GM21825 (cell line): ENCODE data around the gene ODF2L.

Source experiments
- ATAC-seq: cut with Tn5 transposase; IDR thresholded peaks from one replicate; pipeline ENCODE4 v1.9.1; 2021; ENCODE audit warnings: mild to moderate bottlenecking, moderate library complexity; ENCODE audit not compliant: unreplicated experiment

The ODF2L gene

GRCh38 chr1:86395751-86396497 is at the start of gene ODF2L:
Gene ODF2L, minus strand, starts transcription at chr1:86396323. Its CDS starts 9,296 bp downstream, at chr1:86387027.
- ATAC-seq, result peak; percentile 100

- no peak for ATAC-seq
Observed at GRCh38 chr1:86445919-86446318, 49.8 kb upstream of the ODF2L start.

- no peak for ATAC-seq
Observed at GRCh38 chr1:86441997-86442396, 45.9 kb upstream of the ODF2L start.

GRCh38 chr1:86441581-86441980 is 45.5 kb upstream of the ODF2L start:
- ATAC-seq, result no peak

GRCh38 chr1:86436041-86436440 is 39.9 kb upstream of the ODF2L start:
- no peak for ATAC-seq

GRCh38 chr1:86435327-86435726 is 39.2 kb upstream of the ODF2L start:
- no peak for ATAC-seq

- no peak for ATAC-seq
Observed at GRCh38 chr1:86434059-86434458, 37.9 kb upstream of the ODF2L start.

- no peak for ATAC-seq
Observed at GRCh38 chr1:86430376-86430775, 34.3 kb upstream of the ODF2L start.

GRCh38 chr1:86429835-86430234 is 33.7 kb upstream of the ODF2L start:
- no peak for ATAC-seq

- ATAC-seq, result no peak
Observed at GRCh38 chr1:86429122-86429725, 33.1 kb upstream of the ODF2L start.

- ATAC-seq, result no peak
Observed at GRCh38 chr1:86423873-86424272, 27.8 kb upstream of the ODF2L start, which contains the start of gene CLCA2. Gene CLCA2, plus strand, starts transcription at chr1:86424171. Its CDS starts 77 bp downstream, at chr1:86424248.

GRCh38 chr1:86423473-86423872 is 27.4 kb upstream of the ODF2L start:
- ATAC-seq, result no peak

- no peak for ATAC-seq
Observed at GRCh38 chr1:86421601-86422280, 25.6 kb upstream of the ODF2L start.

- no peak for ATAC-seq
Observed at GRCh38 chr1:86419277-86419903, 23.3 kb upstream of the ODF2L start.

- ATAC-seq, result no peak
Observed at GRCh38 chr1:86416343-86416742, 20.2 kb upstream of the ODF2L start.

- no peak for ATAC-seq
Observed at GRCh38 chr1:86410879-86411278, 14.8 kb upstream of the ODF2L start.

GRCh38 chr1:86409416-86410021 is 13.4 kb upstream of the ODF2L start:
- no peak for ATAC-seq

GRCh38 chr1:86396498-86396890 is 371 bp upstream of the ODF2L start:
- peak; percentile 28 for ATAC-seq

- ATAC-seq, result no peak
Observed at GRCh38 chr1:86394416-86394815, 1.7 kb downstream of the ODF2L start.

GRCh38 chr1:86389307-86389706 is 6.8 kb downstream of the ODF2L start:
- ATAC-seq, result peak; percentile 90

- no peak for ATAC-seq
Observed at GRCh38 chr1:86388777-86389176, 7.3 kb downstream of the ODF2L start.
